Sigmoid colon (tissue), 4 donors: ENCODE results near the gene COP1.

Experiments
- CTCF ChIP-seq, 4 experiments: fragments of 450-650 bp in 3 of 4; fragments of 200-600 bp in 1 of 4; IDR thresholded peaks; one replicate each; pipeline ENCODE4 v1.5.1; 2016 to 2019; ENCODE audit warnings: antibody characterized with exemption in 4 of 4, mild to moderate bottlenecking in 3 of 4, moderate library complexity in 2 of 4
- EP300 ChIP-seq, 4 donors: sonication (generic); formaldehyde crosslinking; IDR thresholded peaks; one replicate each; pipeline ENCODE4 v1.6.1; 2017; ENCODE audit warnings: antibody characterized with exemption in 4 of 4
- POLR2A ChIP-seq, 2 donors: fragments of 450-650 bp; IDR thresholded peaks; one replicate each; pipeline ENCODE4 v1.6.1; 2016; ENCODE audit warnings: antibody characterized with exemption in 2 of 2, mild to moderate bottlenecking in 2 of 2, moderate library complexity in 2 of 2

- TF ChIP-seq CTCF (IDR thresholded peaks at IDR 0.05): no peak
- TF ChIP-seq POLR2A (IDR thresholded peaks at IDR 0.05): no peak
- no peak for TF ChIP-seq EP300 (IDR thresholded peaks at IDR 0.05)
Observed at GRCh38 chr1:176199707-176200106, 7.4 kb downstream of the COP1 start.
